GM23338 (cell line): Measurements from ENCODE around the gene EIF3F. TPM values are rescaled to one million over a fixed set of nuclear protein-coding genes. Genes with fewer than 3 reads are reported as not detected.

Experiments
- ATAC-seq: fragments of 200-7000 bp; cut with Tn5 transposase; 3 replicates; pipeline ENCODE4 v1.9.1; 2020
- DNase-seq: peaks from one replicate; pipeline ENCODE4 v3.0.0-alpha.2; 2015; ENCODE audit warnings: low spot score
- H2AFZ ChIP-seq: fragments of 200-600 bp; sonication (generic); 2 replicates; pipeline ENCODE4 v1.8.0; 2016; ENCODE audit warnings: antibody characterized with exemption, mild to moderate bottlenecking, moderate library complexity
- H3F3A ChIP-seq: fragments of 200-600 bp; sonication (generic); replicated peaks from 2 replicates; pipeline ENCODE4 v1.8.0; 2017; ENCODE audit warnings: antibody characterized with exemption, mixed run types, low read depth
- H3K27ac ChIP-seq: fragments of 200-600 bp; sonication (generic); 2 replicates; pipeline ENCODE4 v1.6.1; 2016; ENCODE audit warnings: low read depth
- H3K27me3 ChIP-seq: fragments of 200-600 bp; sonication (generic); 2 replicates; pipeline ENCODE4 v1.8.0; 2016; ENCODE audit warnings: mild to moderate bottlenecking, mixed run types, moderate library complexity; ENCODE audit not compliant: insufficient read depth
- H3K36me3 ChIP-seq: fragments of 200-600 bp; sonication (generic); 2 replicates; pipeline ENCODE4 v1.8.0; 2016; ENCODE audit warnings: mild to moderate bottlenecking; ENCODE audit not compliant: insufficient read depth
- H3K4me1 ChIP-seq: fragments of 200-600 bp; sonication (generic); 2 replicates; pipeline ENCODE4 v1.8.0; 2016; ENCODE audit warnings: mild to moderate bottlenecking, moderate library complexity; ENCODE audit not compliant: insufficient read depth
- H3K4me2 ChIP-seq: fragments of 200-600 bp; sonication (generic); 2 replicates; pipeline ENCODE4 v1.7.1; 2017; ENCODE audit warnings: mixed run types
- H3K4me3 ChIP-seq: fragments of 200-600 bp; sonication (generic); 2 replicates; pipeline ENCODE4 v1.6.1; 2016; ENCODE audit warnings: mixed run types
- H3K79me2 ChIP-seq: fragments of 200-600 bp; sonication (generic); replicated peaks from 2 replicates; pipeline ENCODE4 v1.8.0; 2017; ENCODE audit warnings: mild to moderate bottlenecking; ENCODE audit not compliant: insufficient read depth
- H3K9me2 ChIP-seq: fragments of 200-600 bp; sonication (generic); 2 replicates; pipeline ENCODE4 v1.8.0; 2017; ENCODE audit not compliant: insufficient read depth
- H4K20me1 ChIP-seq: fragments of 200-600 bp; sonication (generic); replicated peaks from 2 replicates; pipeline ENCODE4 v1.8.0; 2017; ENCODE audit warnings: mild to moderate bottlenecking; ENCODE audit not compliant: insufficient read depth
- H3K27ac Mint-ChIP-seq: 2 replicates; pipeline ENCODE4 v1.8.0; 2020; ENCODE audit warnings: inconsistent platforms, mild to moderate bottlenecking, moderate library complexity, mixed read lengths
- H3K27me3 Mint-ChIP-seq: 3 replicates; pipeline ENCODE4 v1.8.0; 2022; ENCODE audit warnings: low read depth, mild to moderate bottlenecking, moderate library complexity, mixed read lengths, inconsistent platforms; ENCODE audit not compliant: insufficient read depth, poor library complexity
- H3K36me3 Mint-ChIP-seq: 3 replicates; pipeline ENCODE4 v1.8.0; 2021; ENCODE audit warnings: low read depth, mild to moderate bottlenecking, inconsistent platforms, moderate library complexity, mixed read lengths
- H3K4me1 Mint-ChIP-seq: 3 replicates; pipeline ENCODE4 v1.8.0; 2020; ENCODE audit warnings: mild to moderate bottlenecking, inconsistent platforms, mixed read lengths
- H3K4me3 Mint-ChIP-seq: 3 replicates; pipeline ENCODE4 v1.8.0; 2021; ENCODE audit warnings: moderate library complexity, mild to moderate bottlenecking, inconsistent platforms, mixed read lengths
- H3K9me3 Mint-ChIP-seq: 3 replicates; pipeline ENCODE4 v1.8.0; 2020; ENCODE audit warnings: moderate library complexity, mild to moderate bottlenecking, inconsistent platforms, mixed read lengths
- CREB1 ChIP-seq: fragments of 250-450 bp; sonication (Bioruptor Pico); IDR thresholded peaks from 2 replicates; pipeline ENCODE4 v1.5.0; 2020; ENCODE audit warnings: low read depth, mild to moderate bottlenecking, moderate library complexity
- CTCF ChIP-seq, 2 experiments: fragments of 200-600 bp in 1 of 2; sonication (generic) in 1 of 2; conservative IDR thresholded peaks; 2 replicates each; pipeline versions ENCODE4 v1.5.1 to v1.6.1; 2016 to 2017; ENCODE audit warnings: antibody characterized with exemption in 2 of 2, low read depth in 2 of 2, mild to moderate bottlenecking in 2 of 2, moderate library complexity in 1 of 2
- ETS1 ChIP-seq: IDR thresholded peaks from 2 replicates; pipeline ENCODE4 v1.6.1; 2016; ENCODE audit warnings: antibody characterized with exemption
- EZH2 ChIP-seq: fragments of 200-600 bp; sonication (generic); IDR thresholded peaks from one replicate; pipeline ENCODE4 v1.8.0; 2017; ENCODE audit warnings: antibody characterized with exemption, mild to moderate bottlenecking, low read depth; ENCODE audit not compliant: unreplicated experiment
- EZH2phosphoT487 ChIP-seq: fragments of 200-600 bp; sonication (generic); IDR thresholded peaks from one replicate; pipeline ENCODE4 v1.8.1; 2018; ENCODE audit warnings: antibody characterized with exemption; ENCODE audit not compliant: unreplicated experiment
- JUNB ChIP-seq: IDR thresholded peaks from one replicate; pipeline ENCODE4 v1.6.1; 2016; ENCODE audit warnings: antibody characterized with exemption; ENCODE audit not compliant: unreplicated experiment
- NANOG ChIP-seq: IDR thresholded peaks from 2 replicates; pipeline ENCODE4 v1.6.1; 2016; ENCODE audit warnings: antibody characterized with exemption, borderline replicate concordance
- POLR2AphosphoS5 ChIP-seq: IDR thresholded peaks from 2 replicates; pipeline ENCODE4 v1.6.1; 2016; ENCODE audit warnings: antibody characterized with exemption, low read depth
- REST ChIP-seq: IDR thresholded peaks from one replicate; pipeline ENCODE4 v1.6.1; 2018; ENCODE audit warnings: antibody characterized with exemption; ENCODE audit not compliant: unreplicated experiment
- STAT1 ChIP-seq: IDR thresholded peaks from one replicate; pipeline ENCODE4 v1.6.1; 2016; ENCODE audit warnings: antibody characterized with exemption; ENCODE audit not compliant: unreplicated experiment
- ZNF114 ChIP-seq: fragments of 250-450 bp; sonication (Bioruptor Pico); IDR thresholded peaks from 2 replicates; pipeline ENCODE4 v1.5.0; 2020; ENCODE audit warnings: mild to moderate bottlenecking, moderate library complexity
- ZNF462 ChIP-seq: fragments of 250-450 bp; sonication (Bioruptor Pico); IDR thresholded peaks from 2 replicates; pipeline ENCODE4 v1.5.0; 2020; ENCODE audit warnings: mild to moderate bottlenecking, moderate library complexity
- polyA plus RNA-seq: library from polyadenylated mRNA; unstranded; fragments of >200 nt; fragmentation: Nextera tagmentation; extraction: Ambion mirVana; gene quantifications from 2 replicates; pipeline ENCODE4 v1.2.1, GENCODE V29; 2016
- total RNA-seq: library from RNA; depleted of rRNA; stranded (reverse); fragments of >200 nt; shearing (Covaris generic); gene quantifications from 2 replicates; pipeline ENCODE4 v1.2.3, GENCODE V29; 2014

EIF3F gene
- total and polyA plus RNA-seq, 2 experiments from 2014 or later: 237 to 555 TPM

- peak overlapping the region; percentile 47 for H3K4me3 ChIP-seq
- Mint-ChIP-seq H3K27me3 (peaks cover 6% of the 10 kb centered on the region), H3K4me3 (no peak overlapping the region; the same call in 2 of the 3 replicates), H3K4me1 (peaks cover 41% of the 10 kb centered on the region), H3K9me3 (no peaks in the 10 kb centered on the region), H3K36me3 (peaks cover 4% of the 10 kb centered on the region; the same call in 1 of the 3 replicates), H3K27ac (no peak overlapping the region)
- H2AFZ ChIP-seq: no peak overlapping the region
- peak overlapping the region; percentile 77; the same call in 1 of the 2 replicates for H3K4me2 ChIP-seq
- ATAC-seq (no peak), DNase-seq (no peak)
- H3K27me3 ChIP-seq: no peaks in the 10 kb centered on the region
- peaks cover 17% of the 10 kb centered on the region for H3K79me2 ChIP-seq
- no peaks in the 10 kb centered on the region for H4K20me1 ChIP-seq
- H3K9me2 ChIP-seq: peaks cover 8% of the 10 kb centered on the region
- no peaks in the 10 kb centered on the region for H3K36me3 ChIP-seq
- 0 out of 2 replicates have a peak, but pooled peaks cover 3% of the 10 kb centered on the region for H3F3A ChIP-seq
- no peak overlapping the region for H3K27ac ChIP-seq
- H3K4me1 ChIP-seq: peaks cover 44% of the 10 kb centered on the region
- TF ChIP-seq EZH2 (no peak), CTCF (conservative IDR thresholded peaks at IDR 0.05; ENCODE audit: low read depth in 2 of 2) (no peak), NANOG (no peak), ZNF114 (CRISPR knock-in tag) (no peak), EZH2phosphoT487 (no peak), JUNB (no peak), CREB1 (CRISPR knock-in tag) (no peak), STAT1 (no peak), ETS1 (no peak), POLR2AphosphoS5 (no peak), ZNF462 (no peak), REST (no peak)
Observed at GRCh38 chr11:7967826-7968225, 19.3 kb upstream of the EIF3F start.
